ENCODE measurements around the gene DPF1. TPM values are rescaled to one million over a fixed set of nuclear protein-coding genes. Genes with fewer than 3 reads are reported as not detected.

Gene DPF1
- total and polyA plus RNA-seq, 12 donors = 0.17 to 1.3 (median 0.67) TPM; not detected in 5

DNA sequence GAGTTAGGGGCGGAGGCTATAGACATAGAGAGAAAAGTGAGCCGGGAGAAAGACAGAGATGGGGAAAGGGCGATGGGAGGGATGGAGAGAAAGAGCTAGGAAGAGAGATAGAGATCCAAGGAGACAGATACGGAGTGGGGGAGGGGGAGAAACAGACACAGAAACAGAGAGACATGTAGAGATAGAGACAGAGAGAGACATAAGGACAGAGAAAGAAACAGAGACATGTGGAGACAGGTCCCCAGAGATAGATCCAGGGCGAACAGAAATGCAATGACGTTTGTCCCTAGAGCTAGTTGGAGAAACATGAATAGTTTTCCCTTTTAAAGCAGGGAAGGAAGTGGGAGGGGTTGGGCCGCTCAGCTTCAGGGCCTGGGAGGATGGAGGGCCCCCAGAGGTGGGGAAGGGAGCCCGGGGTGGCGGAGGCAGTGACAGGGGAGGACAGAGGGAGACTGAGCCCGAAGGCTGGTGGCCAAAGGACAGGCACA is 27.6 kb upstream of the DPF1 start:
- no peaks in the 10 kb centered on the region for H3K9me3 ChIP-seq (replicated peaks in 1 of 3)
- H3K27me3 ChIP-seq = no peaks in the 10 kb centered on the region
- TF ChIP-seq POLR2A (IDR thresholded peaks at IDR 0.05) = peak in 1 of 2 donors; percentile 26
- TF ChIP-seq, protein P1, sequence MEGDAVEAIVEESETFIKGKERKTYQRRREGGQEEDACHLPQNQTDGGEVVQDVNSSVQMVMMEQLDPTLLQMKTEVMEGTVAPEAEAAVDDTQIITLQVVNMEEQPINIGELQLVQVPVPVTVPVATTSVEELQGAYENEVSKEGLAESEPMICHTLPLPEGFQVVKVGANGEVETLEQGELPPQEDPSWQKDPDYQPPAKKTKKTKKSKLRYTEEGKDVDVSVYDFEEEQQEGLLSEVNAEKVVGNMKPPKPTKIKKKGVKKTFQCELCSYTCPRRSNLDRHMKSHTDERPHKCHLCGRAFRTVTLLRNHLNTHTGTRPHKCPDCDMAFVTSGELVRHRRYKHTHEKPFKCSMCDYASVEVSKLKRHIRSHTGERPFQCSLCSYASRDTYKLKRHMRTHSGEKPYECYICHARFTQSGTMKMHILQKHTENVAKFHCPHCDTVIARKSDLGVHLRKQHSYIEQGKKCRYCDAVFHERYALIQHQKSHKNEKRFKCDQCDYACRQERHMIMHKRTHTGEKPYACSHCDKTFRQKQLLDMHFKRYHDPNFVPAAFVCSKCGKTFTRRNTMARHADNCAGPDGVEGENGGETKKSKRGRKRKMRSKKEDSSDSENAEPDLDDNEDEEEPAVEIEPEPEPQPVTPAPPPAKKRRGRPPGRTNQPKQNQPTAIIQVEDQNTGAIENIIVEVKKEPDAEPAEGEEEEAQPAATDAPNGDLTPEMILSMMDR (IDR thresholded peaks at IDR 0.05) = no peak
- WGBS, 4 donors = 4 to 10% (median 6%) methylated on average over 10 of the region's 10 CpGs
- H3K36me3 ChIP-seq (replicated peaks in 1 of 2) = no peaks in the 10 kb centered on the region
- peak overlapping the region in 1 of 4 donors; percentile 35 for H3K4me3 ChIP-seq
- peak in 5 of 7 donors; percentile 47 to 76 (median 53) for DNase-seq
- peaks cover 64 to 78% of the 10 kb centered on the region in 2 donors for H3K4me1 ChIP-seq (replicated peaks in 1 of 2)
- intact Hi-C loops (cut with DNase I) = loop anchor here in 1 of 2 donors (5.0 kb wide), 1 partner anchor 76 kb away; no protein-coding TSS in a partner anchor
- peak overlapping the region; percentile 46 to 91 (median 74) for H3K27ac ChIP-seq

DNA sequence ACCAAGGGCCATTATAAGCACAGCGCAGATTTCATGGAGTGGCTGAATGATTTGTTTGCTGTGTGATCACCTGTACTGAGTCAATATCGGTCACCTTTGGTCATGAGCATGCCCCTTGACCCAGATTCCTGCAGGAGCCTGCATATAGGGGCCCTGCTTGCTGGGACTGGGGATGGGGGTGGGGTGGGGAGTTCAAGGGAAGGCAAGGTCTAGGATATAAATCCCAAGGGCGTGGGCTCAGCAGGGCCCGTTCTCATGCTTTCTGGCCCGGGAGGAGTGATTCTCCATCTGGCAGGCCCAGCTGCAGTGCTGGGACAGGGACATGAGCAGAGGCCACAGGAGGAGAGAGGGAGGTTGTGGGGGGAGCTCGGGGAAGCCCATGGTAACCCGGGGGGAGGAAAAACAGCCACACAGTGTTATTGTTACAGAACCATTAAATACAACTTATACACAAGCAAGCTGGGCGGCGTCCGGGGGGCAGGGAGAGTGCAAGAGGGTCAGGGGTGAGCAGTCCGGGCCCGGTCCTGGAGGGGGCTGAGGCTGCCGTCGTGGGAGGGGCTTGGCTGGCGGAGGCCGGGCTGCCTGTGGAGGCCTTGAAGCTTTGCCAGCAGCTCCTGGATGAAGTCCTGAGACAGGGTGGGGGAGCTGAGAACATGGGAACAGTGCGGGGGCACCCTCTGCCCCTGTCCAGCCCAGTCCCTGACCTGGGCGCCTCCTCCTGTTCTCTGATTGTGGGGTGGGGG is 27.0 kb upstream of the DPF1 start:
- Histone ChIP-seq H3K4me3 (peak overlapping the region in 1 of 4 donors; percentile 35), H3K27me3 (no peaks in the 10 kb centered on the region), H3K36me3 (replicated peaks in 1 of 2) (no peaks in the 10 kb centered on the region), H3K27ac (peak overlapping the region; percentile 46 to 91 (median 74)), H3K9me3 (replicated peaks in 1 of 3) (no peaks in the 10 kb centered on the region), H3K4me1 (replicated peaks in 1 of 2) (peaks cover 65 to 71% of the 10 kb centered on the region in 2 donors)
- TF ChIP-seq POLR2A (IDR thresholded peaks at IDR 0.05) = no peak
- TF ChIP-seq, protein P1 (IDR thresholded peaks at IDR 0.05) = no peak
- intact Hi-C loops (cut with DNase I) = loop anchor here in 1 of 2 donors (5.0 kb wide), 1 partner anchor 76 kb away; no protein-coding TSS in a partner anchor
- peak; percentile 79 to 88 (median 82) for DNase-seq
- WGBS, 4 donors = 18 to 25% (median 21%) methylated on average over 17 to 18 of the region's 18 CpGs

DNA sequence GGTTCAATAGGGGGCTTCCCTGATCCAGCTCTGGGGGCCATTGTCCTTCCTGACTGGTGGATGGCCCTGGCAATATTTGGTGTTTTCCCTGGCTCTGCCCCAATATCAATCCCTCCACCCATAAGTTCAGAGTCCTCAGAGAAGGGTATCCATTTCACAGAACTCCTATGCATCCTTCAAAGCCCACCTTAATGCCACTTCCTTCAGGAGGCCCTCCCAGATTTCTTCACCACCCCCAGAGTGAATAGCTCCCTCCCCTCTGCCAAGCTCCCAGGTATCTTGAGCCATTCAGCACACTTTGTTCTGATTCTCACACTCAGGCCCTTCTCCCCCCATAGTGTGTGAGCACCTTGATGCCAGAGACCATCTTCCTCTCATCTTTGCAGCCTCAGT is 26.4 kb upstream of the DPF1 start:
- no peaks in the 10 kb centered on the region for H3K9me3 ChIP-seq (replicated peaks in 1 of 3)
- peak overlapping the region in 1 of 4 donors; percentile 35 for H3K4me3 ChIP-seq
- intact Hi-C loops (cut with DNase I) = loop anchor here in 1 of 2 donors (5.0 kb wide), 1 partner anchor 77 kb away; no protein-coding TSS in a partner anchor
- no peaks in the 10 kb centered on the region for H3K36me3 ChIP-seq (replicated peaks in 1 of 2)
- peaks cover 65 to 69% of the 10 kb centered on the region in 2 donors for H3K4me1 ChIP-seq (replicated peaks in 1 of 2)
- peak overlapping the region in 4 of 5 donors; percentile 46 to 91 (median 80) for H3K27ac ChIP-seq
- no peak for TF ChIP-seq POLR2A (IDR thresholded peaks at IDR 0.05)
- TF ChIP-seq, protein P1 (IDR thresholded peaks at IDR 0.05) = no peak
- H3K27me3 ChIP-seq = no peaks in the 10 kb centered on the region
- DNase-seq = no peak

DNA sequence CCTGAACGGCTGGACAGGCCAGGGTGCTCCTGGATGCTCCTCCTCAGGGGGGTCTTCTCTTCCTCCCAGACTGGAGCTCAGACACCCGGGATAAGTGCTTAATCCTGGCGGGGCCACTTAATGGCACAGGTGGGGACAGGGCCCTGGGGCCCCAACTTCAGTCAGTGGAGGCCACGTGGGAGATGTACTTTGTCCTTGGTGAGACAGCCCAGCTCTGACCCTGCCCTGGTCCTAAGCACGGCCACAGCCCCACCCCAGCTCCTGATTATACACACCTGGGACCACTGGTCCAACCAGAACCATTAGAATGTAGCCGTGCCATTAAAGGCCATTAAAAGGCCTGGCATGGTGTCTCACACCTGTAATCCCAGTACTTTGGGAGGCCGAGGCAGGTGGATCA is 24.4 kb upstream of the DPF1 start:
- H3K4me1 ChIP-seq (replicated peaks in 1 of 2) = peaks cover 50 to 55% of the 10 kb centered on the region in 2 donors
- H3K9me3 ChIP-seq (replicated peaks in 1 of 3) = no peaks in the 10 kb centered on the region
- no peaks in the 10 kb centered on the region for H3K27me3 ChIP-seq
- DNase-seq = no peak
- H3K36me3 ChIP-seq (replicated peaks in 1 of 2) = no peaks in the 10 kb centered on the region
- peak overlapping the region in 3 of 5 donors; percentile 34 to 67 (median 54) for H3K27ac ChIP-seq
- H3K4me3 ChIP-seq = no peak overlapping the region
- TF ChIP-seq, protein P1 (IDR thresholded peaks at IDR 0.05) = no peak
- no peak for TF ChIP-seq POLR2A (IDR thresholded peaks at IDR 0.05)
- intact Hi-C loops (cut with DNase I) = no loop called here
- 69 to 77% (median 69%) methylated on average over 6 to 7 of the region's 7 CpGs for WGBS, 4 donors

All from adrenal gland (tissue), 12 donors.